Gastrocnemius medialis (tissue), 4 donors: ENCODE measurements around the gene FAAP20. TPM values are rescaled to one million over a fixed set of nuclear protein-coding genes. Genes with fewer than 3 reads are reported as not detected.

Experiments used
- ATAC-seq, 2 donors: fragments of 150-250 bp; one replicate each; pipeline ENCODE4 v1.9.1; 2016
- DNase-seq, 2 donors: peaks; one replicate each; pipeline ENCODE4 v3.0.0-alpha.2; 2019
- H3K27ac ChIP-seq, 4 donors: fragments of 200-600 bp; sonication (generic); 1 replicate in 1 of 4; 2 replicates in 3 of 4; pipeline ENCODE4 v1.5.1; 2016 to 2018; ENCODE audit warnings: mild to moderate bottlenecking in 2 of 4, moderate library complexity in 1 of 4
- H3K27me3 ChIP-seq, 3 donors: fragments of 200-600 bp; sonication (generic) in 2 of 3; 1 replicate in 1 of 3; 2 replicates in 2 of 3; pipeline versions ENCODE4 v1.5.1 to v1.6.0; 2016 to 2019; ENCODE audit warnings: mild to moderate bottlenecking in 1 of 3, moderate library complexity in 1 of 3
- H3K36me3 ChIP-seq, 2 donors: fragments of 200-600 bp; sonication (generic) in 1 of 2; one replicate each; pipeline ENCODE4 v1.5.1; 2017 to 2018
- H3K4me1 ChIP-seq, 2 donors: fragments of 200-600 bp; sonication (generic) in 1 of 2; one replicate each; pipeline ENCODE4 v1.5.1; 2016 to 2017; ENCODE audit warnings: mild to moderate bottlenecking in 2 of 2
- H3K4me3 ChIP-seq, 4 donors: fragments of 200-600 bp; sonication (generic) in 3 of 4; 1 replicate in 1 of 4; 2 replicates in 3 of 4; pipeline ENCODE4 v1.5.1; 2016 to 2019; ENCODE audit warnings: mild to moderate bottlenecking in 2 of 4
- H3K9me3 ChIP-seq, 3 donors: fragments of 200-600 bp; sonication (generic) in 2 of 3; 1 replicate in 1 of 3; 2 replicates in 2 of 3; pipeline ENCODE4 v1.5.1; 2016 to 2019
- POLR2A ChIP-seq, 2 donors: fragments of 450-650 bp; IDR thresholded peaks; one replicate each; pipeline ENCODE4 v1.6.1; 2017; ENCODE audit warnings: antibody characterized with exemption in 2 of 2, mild to moderate bottlenecking in 2 of 2, moderate library complexity in 2 of 2
- in situ Hi-C, 4 donors: fragments of 200-750 bp; cut with MboI; loops; one replicate each; pipeline versions ENCODE4 v1.15.0 to v1.8.0; 2017; ENCODE audit warnings: low sequenced_read_pairs in 4 of 4
- intact Hi-C: fragments of 100-400 bp; cut with DNase I; formaldehyde crosslinking; loops from one replicate; pipeline ENCODE4 v1.15.1; 2023; ENCODE audit warnings: low total_unique reads
- total RNA-seq, 4 donors: library from RNA; depleted of rRNA; stranded (reverse); fragments of >200 nt; gene quantifications; one replicate each; pipeline versions ENCODE4 v1.1.0 to v1.2.3, GENCODE V29; 2016
- TF ChIP-seq, protein P1 (sequence below), 5 experiments: fragments of 450-650 bp in 3 of 5; fragments of 200-600 bp in 2 of 5; sonication (generic) in 2 of 5; IDR thresholded peaks in 4 of 5; conservative IDR thresholded peaks in 1 of 5; 1 replicate in 4 of 5; 2 replicates in 1 of 5; pipeline ENCODE4 v1.5.1; 2016 to 2019; ENCODE audit warnings: antibody characterized with exemption in 5 of 5, mild to moderate bottlenecking in 3 of 5, moderate library complexity in 3 of 5

The FAAP20 gene
- total RNA-seq, 4 donors from 2014 or later: 12.1 to 26.2 (median 17.3) TPM

DNA sequence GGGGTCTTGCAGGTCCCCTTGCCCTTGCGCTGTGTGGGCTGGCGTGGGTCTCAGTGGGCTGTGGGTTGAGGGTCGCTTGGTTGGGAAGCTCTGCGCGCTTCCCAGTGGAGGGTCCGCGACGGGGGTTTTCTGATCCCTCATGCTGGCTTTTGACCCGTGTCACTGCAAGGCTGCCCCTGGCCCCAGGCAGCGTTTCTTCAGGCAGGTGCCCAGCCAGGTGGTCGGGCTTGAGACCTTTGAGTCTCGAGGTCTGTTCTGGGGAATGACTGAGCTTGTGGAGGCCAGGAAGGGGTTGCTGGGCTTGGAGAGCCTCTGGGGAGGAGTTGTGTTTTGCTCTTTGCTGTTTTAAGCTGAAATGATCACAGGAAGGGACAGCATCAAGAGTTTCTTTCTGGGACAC, 38.9 kb upstream of the FAAP20 start:
- Histone ChIP-seq H3K4me1 (peaks cover 86 to 92% of the 10 kb centered on the region in 2 donors), H3K36me3 (no peaks in the 10 kb centered on the region), H3K9me3 (no peaks in the 10 kb centered on the region), H3K27me3 (no peaks in the 10 kb centered on the region), H3K4me3 (peak overlapping the region in 3 of 4 donors; percentile 60 to 65 (median 61)), H3K27ac (peak overlapping the region; percentile 83 to 93 (median 85))
- DNase-seq (no peak), ATAC-seq (no peak)
- TF ChIP-seq, protein P1, sequence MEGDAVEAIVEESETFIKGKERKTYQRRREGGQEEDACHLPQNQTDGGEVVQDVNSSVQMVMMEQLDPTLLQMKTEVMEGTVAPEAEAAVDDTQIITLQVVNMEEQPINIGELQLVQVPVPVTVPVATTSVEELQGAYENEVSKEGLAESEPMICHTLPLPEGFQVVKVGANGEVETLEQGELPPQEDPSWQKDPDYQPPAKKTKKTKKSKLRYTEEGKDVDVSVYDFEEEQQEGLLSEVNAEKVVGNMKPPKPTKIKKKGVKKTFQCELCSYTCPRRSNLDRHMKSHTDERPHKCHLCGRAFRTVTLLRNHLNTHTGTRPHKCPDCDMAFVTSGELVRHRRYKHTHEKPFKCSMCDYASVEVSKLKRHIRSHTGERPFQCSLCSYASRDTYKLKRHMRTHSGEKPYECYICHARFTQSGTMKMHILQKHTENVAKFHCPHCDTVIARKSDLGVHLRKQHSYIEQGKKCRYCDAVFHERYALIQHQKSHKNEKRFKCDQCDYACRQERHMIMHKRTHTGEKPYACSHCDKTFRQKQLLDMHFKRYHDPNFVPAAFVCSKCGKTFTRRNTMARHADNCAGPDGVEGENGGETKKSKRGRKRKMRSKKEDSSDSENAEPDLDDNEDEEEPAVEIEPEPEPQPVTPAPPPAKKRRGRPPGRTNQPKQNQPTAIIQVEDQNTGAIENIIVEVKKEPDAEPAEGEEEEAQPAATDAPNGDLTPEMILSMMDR (IDR thresholded peaks at IDR 0.05 in 4 of 5, conservative IDR thresholded peaks at IDR 0.05 in 1 of 5): no peak
- no peak for TF ChIP-seq POLR2A (IDR thresholded peaks at IDR 0.05)
- intact Hi-C loops: loop anchor here (5.0 kb wide), 1 partner anchor 79 kb away; no protein-coding TSS in a partner anchor
- in situ Hi-C loops: no loop called here

DNA sequence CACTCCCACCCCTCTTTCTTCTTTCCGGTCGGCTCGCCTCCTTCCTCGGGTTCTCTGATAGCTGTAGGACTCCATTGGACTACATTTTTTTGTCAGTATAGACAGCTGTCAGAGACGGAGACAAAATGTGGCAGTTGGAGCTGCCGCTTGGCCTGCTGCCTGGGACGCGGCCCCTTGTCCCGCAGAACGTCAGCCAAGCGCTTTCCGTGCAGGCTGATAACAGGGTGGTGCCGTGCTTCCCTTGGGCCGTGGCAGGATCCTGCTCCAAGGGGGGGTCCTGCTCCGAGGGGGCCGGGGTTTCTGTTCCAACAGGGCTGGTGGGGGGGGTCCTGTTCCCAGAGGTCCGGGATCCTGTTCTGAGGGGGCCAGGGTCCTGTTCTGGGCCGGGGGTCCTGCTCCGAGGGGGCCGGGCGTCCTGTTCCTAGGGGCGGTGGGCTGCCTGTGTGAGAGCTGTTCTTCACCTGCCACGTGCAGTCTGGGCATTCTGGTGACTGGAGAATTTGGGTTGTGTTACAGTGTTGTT, 38.4 kb upstream of the FAAP20 start:
- intact Hi-C loops (loop anchor here (5.0 kb wide), 1 partner anchor 79 kb away; no protein-coding TSS in a partner anchor), in situ Hi-C loops (no loop called here)
- Histone ChIP-seq H3K27me3 (no peaks in the 10 kb centered on the region), H3K27ac (peak overlapping the region; percentile 83 to 93 (median 85)), H3K4me3 (peak overlapping the region; percentile 59 to 65 (median 60)), H3K4me1 (peaks cover 81 to 87% of the 10 kb centered on the region in 2 donors), H3K9me3 (no peaks in the 10 kb centered on the region), H3K36me3 (no peaks in the 10 kb centered on the region)
- ATAC-seq (no peak), DNase-seq (no peak)
- no peak for TF ChIP-seq POLR2A (IDR thresholded peaks at IDR 0.05)
- TF ChIP-seq, protein P1 (IDR thresholded peaks at IDR 0.05 in 4 of 5, conservative IDR thresholded peaks at IDR 0.05 in 1 of 5): no peak

DNA sequence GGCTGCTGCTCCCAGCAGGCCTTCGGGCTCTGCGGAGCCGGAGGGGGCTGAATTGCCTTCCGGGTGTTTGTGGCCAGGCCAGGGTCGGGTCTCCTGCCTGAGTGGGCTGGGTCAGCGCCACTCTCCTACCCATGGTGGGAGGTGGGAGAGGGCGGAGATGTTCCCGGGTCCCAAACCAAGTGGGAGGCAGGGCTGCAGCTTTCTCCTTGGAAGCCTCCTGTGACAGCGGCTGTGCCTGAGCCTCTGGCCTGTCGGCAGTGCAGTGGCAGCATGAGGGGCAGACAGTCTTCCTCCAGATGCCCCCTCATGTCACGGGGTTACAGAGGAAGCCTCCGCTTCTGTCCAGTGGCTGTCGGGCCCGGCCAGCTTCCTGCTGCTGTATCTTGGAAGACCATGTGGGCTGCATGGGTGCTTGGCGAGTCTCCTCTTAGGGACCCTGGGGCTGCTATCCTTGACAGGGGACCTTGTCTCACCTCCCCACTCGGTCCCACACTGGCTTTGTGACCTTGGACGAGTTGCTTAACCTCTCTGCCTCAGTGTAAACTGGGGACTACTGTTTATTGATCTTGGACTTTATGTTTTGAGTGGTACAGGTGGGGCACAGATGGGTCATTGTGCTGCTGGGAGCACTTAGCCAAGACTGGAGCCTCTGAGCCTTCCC, 37.8 kb upstream of the FAAP20 start:
- H3K4me3 ChIP-seq: peak overlapping the region; percentile 59 to 65 (median 60)
- peak overlapping the region; percentile 83 to 93 (median 85) for H3K27ac ChIP-seq
- intact Hi-C loops: loop anchor here (5.0 kb wide), 1 partner anchor 80 kb away; no protein-coding TSS in a partner anchor
- DNase-seq: no peak
- H3K9me3 ChIP-seq: no peaks in the 10 kb centered on the region
- TF ChIP-seq POLR2A (IDR thresholded peaks at IDR 0.05): peak in 1 of 2 donors; percentile 33
- TF ChIP-seq, protein P1 (IDR thresholded peaks at IDR 0.05 in 4 of 5, conservative IDR thresholded peaks at IDR 0.05 in 1 of 5): no peak
- no peak for ATAC-seq
- H3K36me3 ChIP-seq: no peaks in the 10 kb centered on the region
- peaks cover 75 to 81% of the 10 kb centered on the region in 2 donors for H3K4me1 ChIP-seq
- in situ Hi-C loops: no loop called here
- no peaks in the 10 kb centered on the region for H3K27me3 ChIP-seq

DNA sequence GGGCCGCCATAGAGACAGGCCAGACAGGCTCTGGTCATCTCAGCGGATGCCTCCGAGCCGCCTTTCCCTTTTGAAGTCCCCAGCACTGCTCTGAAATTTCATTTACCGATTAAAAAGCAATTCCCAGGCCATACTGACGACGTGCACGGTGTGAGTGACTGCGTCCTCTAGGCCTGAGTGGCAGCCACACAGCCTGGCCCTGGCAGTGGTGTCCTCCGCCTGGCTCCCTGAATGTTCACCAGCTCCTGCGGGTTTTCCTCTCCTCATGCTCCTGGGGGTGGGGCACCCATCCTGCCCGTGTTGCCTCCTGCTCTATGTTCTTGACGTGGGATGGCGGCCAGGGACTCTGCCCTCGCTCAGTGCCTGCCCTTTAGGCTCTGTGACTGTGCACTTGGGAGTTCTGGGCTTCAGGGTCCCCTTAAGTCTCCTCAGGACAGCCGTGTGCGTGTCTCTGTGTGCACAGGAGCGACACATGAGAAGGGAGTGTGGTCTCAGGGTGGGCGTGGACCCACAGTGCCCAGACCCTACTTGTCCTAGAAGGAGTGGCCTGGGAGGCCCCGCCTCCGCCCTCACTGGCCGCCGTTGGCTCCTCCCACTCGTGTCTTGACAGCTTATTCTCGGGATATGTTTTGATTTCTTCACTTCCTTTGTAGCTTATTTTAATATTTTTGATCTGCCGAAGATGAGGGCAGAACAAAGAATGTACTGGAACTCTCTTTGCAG, 37.1 kb upstream of the FAAP20 start:
- ATAC-seq (no peak), DNase-seq (peak; percentile 59 to 78)
- peak overlapping the region; percentile 83 to 93 (median 85) for H3K27ac ChIP-seq
- intact Hi-C loops: loop anchor here (5.0 kb wide), 1 partner anchor 81 kb away; no protein-coding TSS in a partner anchor
- H3K4me3 ChIP-seq: peak overlapping the region; percentile 59 to 65 (median 60)
- no peaks in the 10 kb centered on the region for H3K27me3 ChIP-seq
- peak in 1 of 2 donors; percentile 41 for TF ChIP-seq POLR2A (IDR thresholded peaks at IDR 0.05)
- TF ChIP-seq, protein P1 (IDR thresholded peaks at IDR 0.05 in 4 of 5, conservative IDR thresholded peaks at IDR 0.05 in 1 of 5): no peak
- H3K9me3 ChIP-seq: no peaks in the 10 kb centered on the region
- H3K4me1 ChIP-seq: peaks cover 71 to 74% of the 10 kb centered on the region in 2 donors
- no peaks in the 10 kb centered on the region for H3K36me3 ChIP-seq
- in situ Hi-C loops: no loop called here
